ENCODE measurements around the gene RBM23.

The RBM23 gene

DNA sequence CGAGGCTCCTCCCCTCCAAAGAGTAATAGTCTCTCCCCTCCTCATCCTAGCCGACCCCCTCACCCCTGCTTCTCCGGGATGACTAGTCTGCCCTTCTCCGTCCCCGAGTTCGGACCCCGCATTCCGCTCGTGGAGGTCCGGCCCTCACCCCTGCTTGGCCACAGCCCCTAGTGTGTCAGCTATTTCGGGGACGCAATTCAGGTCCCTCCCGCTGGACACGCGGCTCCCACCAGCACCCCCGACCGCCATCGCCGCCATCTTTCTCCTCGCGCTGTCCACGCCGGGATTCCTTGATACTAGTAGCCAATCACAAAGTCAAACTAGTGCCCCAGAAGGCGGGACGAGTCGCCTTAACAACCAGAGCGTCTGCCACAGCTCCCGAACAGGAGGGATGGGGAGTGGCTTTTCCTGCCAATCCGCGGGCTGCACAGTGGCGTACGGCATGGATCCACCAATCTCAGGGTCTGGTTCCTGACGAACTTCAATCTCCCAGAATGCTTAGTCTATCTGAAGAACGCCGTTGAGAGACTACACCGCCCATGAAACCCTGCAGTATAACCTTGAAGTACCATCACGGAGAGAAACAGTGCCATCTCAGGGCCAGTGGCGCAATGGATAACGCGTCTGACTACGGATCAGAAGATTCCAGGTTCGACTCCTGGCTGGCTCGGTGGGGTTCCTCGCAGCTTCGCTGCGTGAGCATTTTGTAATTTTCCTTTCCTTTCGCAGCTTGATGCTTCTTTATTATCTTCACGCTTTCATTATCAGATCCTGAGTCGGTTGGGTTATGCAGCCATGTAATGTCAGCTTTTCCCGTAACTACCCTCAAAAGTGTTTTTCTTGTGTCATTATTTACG, 10.4 kb upstream of the RBM23 start, which contains the start of gene PRMT5 (continued):
- TF ChIP-seq ZNF610 (tag by site-specific recombination; IDR thresholded peaks at IDR 0.05; ENCODE audit: borderline replicate concordance), result peak; percentile 37; the same call in 1 of the 2 replicates
- TF ChIP-seq, protein P1, sequence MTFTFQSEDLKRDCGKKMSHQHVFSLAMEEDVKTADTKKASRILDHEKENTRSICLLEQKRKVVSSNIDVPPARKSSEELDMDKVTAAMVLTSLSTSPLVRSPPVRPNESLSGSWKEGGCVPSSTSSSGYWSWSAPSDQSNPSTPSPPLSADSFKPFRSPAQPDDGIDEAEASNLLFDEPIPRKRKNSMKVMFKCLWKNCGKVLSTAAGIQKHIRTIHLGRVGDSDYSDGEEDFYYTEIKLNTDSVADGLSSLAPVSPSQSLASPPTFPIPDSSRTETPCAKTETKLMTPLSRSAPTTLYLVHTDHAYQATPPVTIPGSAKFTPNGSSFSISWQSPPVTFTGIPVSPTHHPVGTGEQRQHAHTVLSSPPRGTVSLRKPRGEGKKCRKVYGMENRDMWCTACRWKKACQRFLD (tag by site-specific recombination; IDR thresholded peaks at IDR 0.05), result no peak
- peak; percentile 92 for TF ChIP-seq ZNF76 (tag by site-specific recombination; IDR thresholded peaks at IDR 0.05; ENCODE audit: borderline replicate concordance, low read depth)
- TF ChIP-seq YY1 (tag by site-specific recombination; IDR thresholded peaks at IDR 0.05), result peak; percentile 95
- no peak for TF ChIP-seq ZNF174 (tag by site-specific recombination; IDR thresholded peaks at IDR 0.05)
- TF ChIP-seq ZBTB1 (tag by site-specific recombination; IDR thresholded peaks at IDR 0.05), result no peak
- TF ChIP-seq ZNF16 (tag by site-specific recombination; IDR thresholded peaks at IDR 0.05; ENCODE audit: low read depth), result no peak
- TF ChIP-seq ZXDB (tag by site-specific recombination; IDR thresholded peaks at IDR 0.05), result peak; percentile 61
- TF ChIP-seq ZFP69B (tag by site-specific recombination; IDR thresholded peaks at IDR 0.05), result peak; percentile 42; the same call in 1 of the 2 replicates
- peak; percentile 76 for TF ChIP-seq ZNF24 (tag by site-specific recombination; IDR thresholded peaks at IDR 0.05)
- peak; percentile 84 for TF ChIP-seq ZSCAN30 (tag by site-specific recombination; IDR thresholded peaks at IDR 0.05)
- no peak for TF ChIP-seq GLIS2 (tag by site-specific recombination; IDR thresholded peaks at IDR 0.05)
- 0 out of 2 replicates have a peak, but pooled peaks have one; percentile 37 for TF ChIP-seq SP7 (tag by site-specific recombination; IDR thresholded peaks at IDR 0.05)
- TF ChIP-seq, protein P2, sequence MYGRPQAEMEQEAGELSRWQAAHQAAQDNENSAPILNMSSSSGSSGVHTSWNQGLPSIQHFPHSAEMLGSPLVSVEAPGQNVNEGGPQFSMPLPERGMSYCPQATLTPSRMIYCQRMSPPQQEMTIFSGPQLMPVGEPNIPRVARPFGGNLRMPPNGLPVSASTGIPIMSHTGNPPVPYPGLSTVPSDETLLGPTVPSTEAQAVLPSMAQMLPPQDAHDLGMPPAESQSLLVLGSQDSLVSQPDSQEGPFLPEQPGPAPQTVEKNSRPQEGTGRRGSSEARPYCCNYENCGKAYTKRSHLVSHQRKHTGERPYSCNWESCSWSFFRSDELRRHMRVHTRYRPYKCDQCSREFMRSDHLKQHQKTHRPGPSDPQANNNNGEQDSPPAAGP (tag by site-specific recombination; IDR thresholded peaks at IDR 0.05), result peak; percentile 85
- TF ChIP-seq ZNF324 (tag by site-specific recombination; IDR thresholded peaks at IDR 0.05), result peak; percentile 83; the same call in 1 of the 2 replicates
- no peak for TF ChIP-seq ZNF146 (tag by site-specific recombination; IDR thresholded peaks at IDR 0.05)
- TF ChIP-seq, protein P3, sequence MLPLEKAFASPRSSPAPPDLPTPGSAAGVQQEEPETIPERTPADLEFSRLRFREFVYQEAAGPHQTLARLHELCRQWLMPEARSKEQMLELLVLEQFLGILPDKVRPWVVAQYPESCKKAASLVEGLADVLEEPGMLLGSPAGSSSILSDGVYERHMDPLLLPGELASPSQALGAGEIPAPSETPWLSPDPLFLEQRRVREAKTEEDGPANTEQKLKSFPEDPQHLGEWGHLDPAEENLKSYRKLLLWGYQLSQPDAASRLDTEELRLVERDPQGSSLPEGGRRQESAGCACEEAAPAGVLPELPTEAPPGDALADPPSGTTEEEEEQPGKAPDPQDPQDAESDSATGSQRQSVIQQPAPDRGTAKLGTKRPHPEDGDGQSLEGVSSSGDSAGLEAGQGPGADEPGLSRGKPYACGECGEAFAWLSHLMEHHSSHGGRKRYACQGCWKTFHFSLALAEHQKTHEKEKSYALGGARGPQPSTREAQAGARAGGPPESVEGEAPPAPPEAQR (tag by site-specific recombination; IDR thresholded peaks at IDR 0.05), result 0 out of 2 replicates have a peak, but pooled peaks have one; percentile 25
- no peak for TF ChIP-seq ZNF560 (tag by site-specific recombination; IDR thresholded peaks at IDR 0.05; ENCODE audit: borderline replicate concordance)
- TF ChIP-seq ZNF623 (tag by site-specific recombination; IDR thresholded peaks at IDR 0.05), result peak; percentile 27; the same call in 1 of the 2 replicates
- peak; percentile 87 for TF ChIP-seq ZNF629 (tag by site-specific recombination; IDR thresholded peaks at IDR 0.05)
- TF ChIP-seq ZFHX2 (tag by site-specific recombination; conservative IDR thresholded peaks at IDR 0.05), result peak; percentile 35; the same call in 1 of the 2 replicates
- TF ChIP-seq, protein P4, sequence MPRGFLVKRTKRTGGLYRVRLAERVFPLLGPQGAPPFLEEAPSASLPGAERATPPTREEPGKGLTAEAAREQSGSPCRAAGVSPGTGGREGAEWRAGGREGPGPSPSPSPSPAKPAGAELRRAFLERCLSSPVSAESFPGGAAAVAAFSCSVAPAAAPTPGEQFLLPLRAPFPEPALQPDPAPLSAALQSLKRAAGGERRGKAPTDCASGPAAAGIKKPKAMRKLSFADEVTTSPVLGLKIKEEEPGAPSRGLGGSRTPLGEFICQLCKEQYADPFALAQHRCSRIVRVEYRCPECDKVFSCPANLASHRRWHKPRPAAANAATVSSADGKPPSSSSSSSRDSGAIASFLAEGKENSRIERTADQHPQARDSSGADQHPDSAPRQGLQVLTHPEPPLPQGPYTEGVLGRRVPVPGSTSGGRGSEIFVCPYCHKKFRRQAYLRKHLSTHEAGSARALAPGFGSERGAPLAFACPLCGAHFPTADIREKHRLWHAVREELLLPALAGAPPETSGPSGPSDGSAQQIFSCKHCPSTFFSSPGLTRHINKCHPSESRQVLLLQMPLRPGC (tag by site-specific recombination; IDR thresholded peaks at IDR 0.05), result peak; percentile 51; the same call in 1 of the 2 replicates
- TF ChIP-seq ZNF510 (tag by site-specific recombination; IDR thresholded peaks at IDR 0.05; ENCODE audit: insufficient replicate concordance), result no peak
- TF ChIP-seq ZNF214 (tag by site-specific recombination; IDR thresholded peaks at IDR 0.05; ENCODE audit: borderline replicate concordance), result no peak
- TF ChIP-seq ZNF48 (tag by site-specific recombination; IDR thresholded peaks at IDR 0.05), result no peak
- no peak for TF ChIP-seq ZNF416 (tag by site-specific recombination; IDR thresholded peaks at IDR 0.05)
- TF ChIP-seq, protein P5, sequence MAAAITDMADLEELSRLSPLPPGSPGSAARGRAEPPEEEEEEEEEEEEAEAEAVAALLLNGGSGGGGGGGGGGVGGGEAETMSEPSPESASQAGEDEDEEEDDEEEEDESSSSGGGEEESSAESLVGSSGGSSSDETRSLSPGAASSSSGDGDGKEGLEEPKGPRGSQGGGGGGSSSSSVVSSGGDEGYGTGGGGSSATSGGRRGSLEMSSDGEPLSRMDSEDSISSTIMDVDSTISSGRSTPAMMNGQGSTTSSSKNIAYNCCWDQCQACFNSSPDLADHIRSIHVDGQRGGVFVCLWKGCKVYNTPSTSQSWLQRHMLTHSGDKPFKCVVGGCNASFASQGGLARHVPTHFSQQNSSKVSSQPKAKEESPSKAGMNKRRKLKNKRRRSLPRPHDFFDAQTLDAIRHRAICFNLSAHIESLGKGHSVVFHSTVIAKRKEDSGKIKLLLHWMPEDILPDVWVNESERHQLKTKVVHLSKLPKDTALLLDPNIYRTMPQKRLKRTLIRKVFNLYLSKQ (tag by site-specific recombination; IDR thresholded peaks at IDR 0.05; ENCODE audit: borderline replicate concordance), result no peak
- TF ChIP-seq ZNF473 (tag by site-specific recombination; IDR thresholded peaks at IDR 0.05), result no peak
- no peak for TF ChIP-seq ZNF302 (tag by site-specific recombination; IDR thresholded peaks at IDR 0.05; ENCODE audit: low read depth)
- TF ChIP-seq ZBTB48 (tag by site-specific recombination; IDR thresholded peaks at IDR 0.05), result peak; percentile 50
- TF ChIP-seq ZNF169 (tag by site-specific recombination; IDR thresholded peaks at IDR 0.05), result no peak
